ENCODE data around the gene EFNA1.

DNA sequence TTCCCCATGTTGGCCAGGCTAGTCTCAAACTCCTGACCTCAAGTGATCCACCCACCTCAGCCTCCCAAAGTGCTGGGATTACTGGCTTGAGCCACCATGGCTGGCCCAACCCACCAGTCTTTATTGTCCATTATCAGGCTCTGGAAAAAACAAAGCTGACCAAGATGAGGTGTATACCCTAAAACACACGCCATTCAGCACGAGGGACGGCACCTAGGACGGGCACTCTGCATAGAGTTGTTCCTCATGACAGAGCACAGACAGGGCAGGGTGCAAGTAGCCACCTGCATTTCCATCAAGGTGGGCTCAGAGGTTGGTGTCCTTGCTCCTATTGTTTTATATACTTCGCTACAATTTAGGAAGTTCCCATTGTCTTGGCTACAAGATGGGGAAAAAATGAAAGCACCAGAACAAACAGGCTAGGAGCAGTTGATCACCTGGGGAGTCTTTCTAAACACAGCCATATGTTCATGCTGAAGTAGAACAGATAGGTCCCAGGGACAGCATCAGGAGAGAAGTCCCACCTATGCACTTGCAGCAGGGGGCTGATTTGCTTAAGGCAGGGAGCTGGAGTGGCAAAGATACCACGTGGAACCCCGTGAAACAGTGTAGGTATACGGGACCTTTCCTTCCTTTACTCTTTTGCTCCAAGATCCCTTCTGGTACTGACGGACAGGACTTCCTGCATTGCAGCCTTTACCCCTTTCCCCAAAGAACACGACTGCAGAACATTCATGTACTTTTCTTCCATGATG, 41.0 kb downstream of the EFNA1 start:
- TF ChIP-seq, protein P1, sequence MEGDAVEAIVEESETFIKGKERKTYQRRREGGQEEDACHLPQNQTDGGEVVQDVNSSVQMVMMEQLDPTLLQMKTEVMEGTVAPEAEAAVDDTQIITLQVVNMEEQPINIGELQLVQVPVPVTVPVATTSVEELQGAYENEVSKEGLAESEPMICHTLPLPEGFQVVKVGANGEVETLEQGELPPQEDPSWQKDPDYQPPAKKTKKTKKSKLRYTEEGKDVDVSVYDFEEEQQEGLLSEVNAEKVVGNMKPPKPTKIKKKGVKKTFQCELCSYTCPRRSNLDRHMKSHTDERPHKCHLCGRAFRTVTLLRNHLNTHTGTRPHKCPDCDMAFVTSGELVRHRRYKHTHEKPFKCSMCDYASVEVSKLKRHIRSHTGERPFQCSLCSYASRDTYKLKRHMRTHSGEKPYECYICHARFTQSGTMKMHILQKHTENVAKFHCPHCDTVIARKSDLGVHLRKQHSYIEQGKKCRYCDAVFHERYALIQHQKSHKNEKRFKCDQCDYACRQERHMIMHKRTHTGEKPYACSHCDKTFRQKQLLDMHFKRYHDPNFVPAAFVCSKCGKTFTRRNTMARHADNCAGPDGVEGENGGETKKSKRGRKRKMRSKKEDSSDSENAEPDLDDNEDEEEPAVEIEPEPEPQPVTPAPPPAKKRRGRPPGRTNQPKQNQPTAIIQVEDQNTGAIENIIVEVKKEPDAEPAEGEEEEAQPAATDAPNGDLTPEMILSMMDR (IDR thresholded peaks at IDR 0.05; ENCODE audit: low read length) = no peak
- TF ChIP-seq EZH2 (IDR thresholded peaks at IDR 0.05; ENCODE audit: borderline replicate concordance, low read length) = no peak
